Neural cell (in vitro differentiated cells): ENCODE results near the gene ZSCAN5A. TPM values are rescaled to one million over a fixed set of nuclear protein-coding genes. Genes with fewer than 3 reads are reported as not detected.

ENCODE experiments used
- H2AFZ ChIP-seq: fragments of 200-600, 300-800 bp; sonication (generic), shearing (Covaris generic); 2 replicates; pipeline ENCODE4 v1.6.0; 2014; ENCODE audit warnings: low read depth, mild to moderate bottlenecking, antibody characterized with exemption, low read length, moderate library complexity
- H3F3A ChIP-seq: fragments of 200-600 bp; shearing (Covaris generic); 2 replicates; pipeline ENCODE4 v1.6.1; 2016; ENCODE audit warnings: mild to moderate bottlenecking, moderate library complexity, mixed read lengths, antibody characterized with exemption, low read length; ENCODE audit not compliant: insufficient read depth, poor library complexity, severe bottlenecking
- H3K27ac ChIP-seq: fragments of 200-600, 300-800 bp; sonication (generic), shearing (Covaris generic); 2 replicates; pipeline ENCODE4 v1.5.1; 2014; ENCODE audit warnings: mild to moderate bottlenecking, low read length, moderate library complexity
- H3K27me3 ChIP-seq: fragments of 300-800, 200-600 bp; sonication (generic), shearing (Covaris generic); 2 replicates; pipeline ENCODE4 v1.6.0; 2014; ENCODE audit warnings: mild to moderate bottlenecking, low read depth, low read length, moderate library complexity; ENCODE audit not compliant: insufficient read depth
- H3K36me3 ChIP-seq: fragments of 300-800, 200-600 bp; sonication (generic), shearing (Covaris generic); 2 replicates; pipeline ENCODE4 v1.5.1; 2014; ENCODE audit warnings: mild to moderate bottlenecking, antibody characterized with exemption, low read length, moderate library complexity; ENCODE audit not compliant: insufficient read depth
- H3K4me2 ChIP-seq: fragments of 300-800, 200-600 bp; sonication (generic), shearing (Covaris generic); 2 replicates; pipeline ENCODE4 v1.6.0; 2014; ENCODE audit warnings: mild to moderate bottlenecking, low read length
- H3K4me3 ChIP-seq: fragments of 300-800, 200-600 bp; sonication (generic), shearing (Covaris generic); 2 replicates; pipeline ENCODE4 v1.5.1; 2014; ENCODE audit warnings: mild to moderate bottlenecking, low read length, moderate library complexity
- H3K79me2 ChIP-seq: fragments of 200-600 bp; shearing (Covaris generic); replicated peaks from 2 replicates; pipeline ENCODE4 v1.6.0; 2014; ENCODE audit warnings: mild to moderate bottlenecking, low read length, moderate library complexity; ENCODE audit not compliant: insufficient read depth
- H3K9ac ChIP-seq: fragments of 300-800, 200-600 bp; sonication (generic), shearing (Covaris generic); 2 replicates; pipeline ENCODE4 v1.6.1; 2016; ENCODE audit warnings: mild to moderate bottlenecking, low read length, mixed read lengths
- H3K9me2 ChIP-seq: fragments of 200-600 bp; shearing (Covaris generic); 2 replicates; pipeline ENCODE4 v1.6.1; 2016; ENCODE audit warnings: mild to moderate bottlenecking, low read length, mixed read lengths; ENCODE audit not compliant: insufficient read depth
- H3K9me3 ChIP-seq: fragments of 200-600, 300-800 bp; sonication (generic), shearing (Covaris generic); 2 replicates; pipeline ENCODE4 v1.6.1; 2016; ENCODE audit warnings: mild to moderate bottlenecking, mixed run types, low read length, moderate library complexity, mixed read lengths
- H4K20me1 ChIP-seq: fragments of 200-600 bp; shearing (Covaris generic); 2 replicates; pipeline ENCODE4 v1.6.1; 2016; ENCODE audit warnings: mild to moderate bottlenecking, mixed run types; ENCODE audit not compliant: insufficient read depth
- CTCF ChIP-seq: fragments of 450-650 bp; IDR thresholded peaks from 2 replicates; pipeline ENCODE4 v1.5.1; 2014; ENCODE audit warnings: antibody characterized with exemption, mild to moderate bottlenecking, moderate library complexity; ENCODE audit not compliant: poor library complexity, severe bottlenecking
- EP300 ChIP-seq: fragments of 450-650 bp; conservative IDR thresholded peaks from 2 replicates; pipeline ENCODE4 v1.6.1; 2014; ENCODE audit warnings: antibody characterized with exemption, mild to moderate bottlenecking, moderate library complexity; ENCODE audit not compliant: poor library complexity, severe bottlenecking
- EZH2 ChIP-seq: fragments of 200-600, 300-800 bp; shearing (Covaris generic), sonication (generic); IDR thresholded peaks from 2 replicates; pipeline ENCODE4 v1.6.1; 2014; ENCODE audit warnings: antibody characterized with exemption, low read length, borderline replicate concordance, mild to moderate bottlenecking; ENCODE audit not compliant: insufficient read depth, poor library complexity, severe bottlenecking
- MXI1 ChIP-seq: fragments of 450-650 bp; conservative IDR thresholded peaks from 2 replicates; pipeline ENCODE4 v1.6.1; 2014; ENCODE audit warnings: antibody characterized with exemption, mild to moderate bottlenecking; ENCODE audit not compliant: poor library complexity, severe bottlenecking
- POLR2AphosphoS5 ChIP-seq: IDR thresholded peaks from 2 replicates; pipeline ENCODE4 v1.6.1; 2012
- RAD21 ChIP-seq: fragments of 450-650 bp; conservative IDR thresholded peaks from 2 replicates; pipeline ENCODE4 v1.6.1; 2014; ENCODE audit warnings: antibody characterized with exemption, mild to moderate bottlenecking, moderate library complexity
- REST ChIP-seq: IDR thresholded peaks from 2 replicates; pipeline ENCODE4 v1.6.1; 2012; ENCODE audit warnings: borderline replicate concordance
- SMC3 ChIP-seq: fragments of 450-650 bp; conservative IDR thresholded peaks from 2 replicates; pipeline ENCODE4 v1.6.1; 2014; ENCODE audit warnings: antibody characterized with exemption, mild to moderate bottlenecking, moderate library complexity; ENCODE audit not compliant: poor library complexity
- TAF1 ChIP-seq: IDR thresholded peaks from 2 replicates; pipeline ENCODE4 v1.6.1; 2012; ENCODE audit warnings: low read depth
- polyA plus RNA-seq: library from polyadenylated mRNA; depleted of rRNA; stranded (reverse); fragments of >200 nt; gene quantifications from 2 replicates; pipeline ENCODE4 v1.2.3, GENCODE V29; 2014

ZSCAN5A gene
- polyA plus RNA-seq, 1 donor from 2014 or later, result 9.2 TPM

- Histone ChIP-seq H3K4me2 (no peak overlapping the region), H3K79me2 (no peaks in the 10 kb centered on the region), H3K9me3 (no peaks in the 10 kb centered on the region), H4K20me1 (no peaks in the 10 kb centered on the region), H3K9me2 (no peaks in the 10 kb centered on the region), H3K27ac (no peak overlapping the region), H2AFZ (no peak overlapping the region), H3K27me3 (no peaks in the 10 kb centered on the region), H3F3A (no peaks in the 10 kb centered on the region), H3K4me3 (no peak overlapping the region), H3K36me3 (no peaks in the 10 kb centered on the region), H3K9ac (no peak overlapping the region)
- no peak for TF ChIP-seq EP300
- TF ChIP-seq SMC3, result no peak
- no peak for TF ChIP-seq EZH2
- TF ChIP-seq CTCF, result no peak
- no peak for TF ChIP-seq TAF1
- no peak for TF ChIP-seq POLR2AphosphoS5
- TF ChIP-seq MXI1, result no peak
- TF ChIP-seq RAD21, result no peak
- TF ChIP-seq REST, result no peak
These were observed 24.5 kb downstream of the ZSCAN5A start for GRCh38 chr19:56290104-56290503.

GRCh38 chr19:56284746-56285145 is 29.9 kb downstream of the ZSCAN5A start:
- H3K9me3 ChIP-seq, result no peaks in the 10 kb centered on the region
- no peaks in the 10 kb centered on the region for H3K79me2 ChIP-seq
- H3K9ac ChIP-seq, result no peak overlapping the region
- H3K27me3 ChIP-seq, result no peaks in the 10 kb centered on the region
- H3K9me2 ChIP-seq, result no peaks in the 10 kb centered on the region
- H2AFZ ChIP-seq, result no peak overlapping the region
- no peak overlapping the region for H3K4me2 ChIP-seq
- no peak overlapping the region for H3K4me3 ChIP-seq
- no peaks in the 10 kb centered on the region for H3K36me3 ChIP-seq
- H3F3A ChIP-seq, result no peaks in the 10 kb centered on the region
- TF ChIP-seq POLR2AphosphoS5 (no peak), REST (no peak), CTCF (no peak), SMC3 (no peak), TAF1 (no peak)
- no peaks in the 10 kb centered on the region for H4K20me1 ChIP-seq
- H3K27ac ChIP-seq, result no peak overlapping the region
